ENCODE measurements around the gene TTYH1. TPM values are rescaled to one million over a fixed set of nuclear protein-coding genes. Genes with fewer than 3 reads are reported as not detected.

TTYH1 gene
- total and polyA plus RNA-seq, 2 of the 4 experiments (the other 2 are of a cell fraction): not detected

GRCh38 chr19:54422136-54422535 lies 6.9 kb downstream of the TTYH1 start:
- POLR2A ChIA-PET (ENCODE audit: unreplicated experiment): no interaction called here
- Histone ChIP-seq H3K27me3 (ENCODE audit: control insufficient read depth, insufficient read depth, low read length) (peaks cover 16% of the 10 kb centered on the region; the same call in 1 of the 2 replicates), H3K56ac (ENCODE audit: extremely low read depth, insufficient read depth, low read length) (no peak overlapping the region), H3K4me2 (ENCODE audit: low read depth, low read length) (no peak overlapping the region), H2AFZ (replicated peaks; ENCODE audit: low read length, poor library complexity) (no peak overlapping the region), H3K9me3 (ENCODE audit: control insufficient read depth, insufficient read depth, low read length) (no peaks in the 10 kb centered on the region), H3K9ac (ENCODE audit: low read depth, low read length) (no peak overlapping the region), H3K4me1 (ENCODE audit: control insufficient read depth, insufficient read depth, low read length) (no peaks in the 10 kb centered on the region), H3K79me1 (ENCODE audit: low read depth in 1 of 2, low read length in 2 of 2) (no peaks in the 10 kb centered on the region), H3K4me3 (ENCODE audit: insufficient read depth, low read depth, low read length) (no peak overlapping the region), H3K4ac (ENCODE audit: low read depth, low read length) (no peak overlapping the region), H3K36me3 (ENCODE audit: control insufficient read depth, insufficient read depth, low read length) (no peaks in the 10 kb centered on the region), H4K8ac (ENCODE audit: low read depth in 2 of 2, low read length in 2 of 2) (no peak overlapping the region), H4K5ac (ENCODE audit: low read depth, low read length) (no peak overlapping the region), H2BK15ac (ENCODE audit: low read depth, low read length) (no peak overlapping the region), H3K23ac (ENCODE audit: low read depth, low read length) (no peak overlapping the region), H4K20me1 (ENCODE audit: insufficient read depth, low read length) (no peaks in the 10 kb centered on the region), H2AK9ac (replicated peaks; ENCODE audit: low read depth, low read length, poor library complexity) (no peak overlapping the region), H2AK5ac (ENCODE audit: low read depth, low read length) (no peak overlapping the region), H4K91ac (ENCODE audit: insufficient read depth, low read depth, low read length) (no peak overlapping the region), H3K9me1 (ENCODE audit: insufficient read depth, low read length) (no peaks in the 10 kb centered on the region), H2BK120ac (ENCODE audit: low read depth, low read length) (no peak overlapping the region), H3K14ac (replicated peaks; ENCODE audit: low read depth, low read length) (no peak overlapping the region), H2BK20ac (ENCODE audit: low read depth, low read length) (no peak overlapping the region), H3K27ac (ENCODE audit: insufficient read depth, low read length) (no peak overlapping the region), H3K18ac (ENCODE audit: low read depth, low read length) (no peak overlapping the region), H2BK5ac (ENCODE audit: low read depth, low read length, poor library complexity, severe bottlenecking) (no peak overlapping the region)
- DNase-seq (no peak), ATAC-seq (ENCODE audit: low read depth) (no peak)
- in situ Hi-C loops (cut with MboI; ENCODE audit: low sequenced_read_pairs): no loop called here
- no peak for TF ChIP-seq NFE2L2 (IDR thresholded peaks at IDR 0.05; ENCODE audit: low read depth, low read length)
- TF ChIP-seq FOS (IDR thresholded peaks at IDR 0.05; ENCODE audit: low read depth, low read length): no peak
- TF ChIP-seq CTCF (conservative IDR thresholded peaks at IDR 0.05; ENCODE audit: low read depth, low read length): no peak
- TF ChIP-seq BHLHE40 (IDR thresholded peaks at IDR 0.05; ENCODE audit: low read depth, low read length): no peak
- WGBS, 2 experiments (ENCODE audit: extremely low coverage in 2 of 2, insufficient read length in 1 of 2): no CpG with 5 or more reads among the region's 20 CpGs
- intact Hi-C loops (cut with micrococcal nuclease): no loop called here
- CTCF ChIA-PET: interaction anchor here (0.6 kb wide), 1 partner anchor 1209 kb away, joined by 5 read pairs; no protein-coding TSS in a partner anchor
- dilution Hi-C loops (cut with HindIII; ENCODE audit: low sequenced_read_pairs, unreplicated experiment): no loop called here
- BruUV-seq (replicated peaks): no TSS peak

Data from IMR-90 (cell line).